GM18526 (cell line): ENCODE data around the gene ANO5.

Experiments
- POLR2A ChIP-seq: IDR thresholded peaks from 3 replicates; pipeline ENCODE4 v1.6.1; 2011; ENCODE audit not compliant: insufficient read length; ENCODE audit errors: extremely low read depth

ANO5 gene, protein sequence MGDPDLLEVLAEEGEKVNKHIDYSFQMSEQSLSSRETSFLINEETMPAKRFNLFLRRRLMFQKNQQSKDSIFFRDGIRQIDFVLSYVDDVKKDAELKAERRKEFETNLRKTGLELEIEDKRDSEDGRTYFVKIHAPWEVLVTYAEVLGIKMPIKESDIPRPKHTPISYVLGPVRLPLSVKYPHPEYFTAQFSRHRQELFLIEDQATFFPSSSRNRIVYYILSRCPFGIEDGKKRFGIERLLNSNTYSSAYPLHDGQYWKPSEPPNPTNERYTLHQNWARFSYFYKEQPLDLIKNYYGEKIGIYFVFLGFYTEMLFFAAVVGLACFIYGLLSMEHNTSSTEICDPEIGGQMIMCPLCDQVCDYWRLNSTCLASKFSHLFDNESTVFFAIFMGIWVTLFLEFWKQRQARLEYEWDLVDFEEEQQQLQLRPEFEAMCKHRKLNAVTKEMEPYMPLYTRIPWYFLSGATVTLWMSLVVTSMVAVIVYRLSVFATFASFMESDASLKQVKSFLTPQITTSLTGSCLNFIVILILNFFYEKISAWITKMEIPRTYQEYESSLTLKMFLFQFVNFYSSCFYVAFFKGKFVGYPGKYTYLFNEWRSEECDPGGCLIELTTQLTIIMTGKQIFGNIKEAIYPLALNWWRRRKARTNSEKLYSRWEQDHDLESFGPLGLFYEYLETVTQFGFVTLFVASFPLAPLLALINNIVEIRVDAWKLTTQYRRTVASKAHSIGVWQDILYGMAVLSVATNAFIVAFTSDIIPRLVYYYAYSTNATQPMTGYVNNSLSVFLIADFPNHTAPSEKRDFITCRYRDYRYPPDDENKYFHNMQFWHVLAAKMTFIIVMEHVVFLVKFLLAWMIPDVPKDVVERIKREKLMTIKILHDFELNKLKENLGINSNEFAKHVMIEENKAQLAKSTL

DNA sequence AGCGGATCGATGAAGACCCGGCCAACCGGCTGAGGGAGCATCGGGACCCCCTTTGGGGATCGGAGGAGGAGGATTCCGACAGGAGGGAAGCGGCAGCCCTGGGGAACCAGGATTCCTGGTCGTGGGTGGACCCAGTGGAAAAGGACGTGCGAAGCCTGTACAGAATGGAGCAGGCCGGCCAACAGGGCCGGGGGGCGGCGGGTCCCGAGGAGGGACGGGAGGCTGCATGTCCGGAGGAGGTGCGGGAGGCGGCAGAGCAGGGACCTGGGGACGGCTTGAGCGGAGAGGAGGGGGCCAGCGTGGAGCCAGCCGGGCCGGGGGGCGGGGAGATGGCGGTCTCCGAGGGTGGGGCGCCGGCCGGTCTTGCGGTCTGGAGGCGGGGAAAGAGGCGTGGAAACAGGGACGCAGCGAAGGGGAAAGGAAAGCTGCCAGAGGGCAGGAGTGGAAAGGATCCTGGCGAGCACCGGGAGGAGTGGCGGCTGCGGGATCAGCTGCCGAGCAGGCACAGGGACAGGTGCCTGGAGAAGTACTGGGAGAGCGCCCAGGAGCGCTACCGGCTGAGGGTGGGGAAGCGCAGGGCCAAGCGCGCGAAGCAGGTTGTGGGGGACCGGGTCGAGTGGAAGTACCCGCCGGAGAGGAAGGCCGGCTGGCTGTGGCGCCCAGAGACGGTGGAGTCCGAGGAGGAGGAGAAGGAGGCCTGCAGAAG is at the start of gene ANO5:
ANO5 (plus strand) TSS at position 444 of the 706 bp plus-strand sequence. CDS start 408 bp downstream, outside the sequence.
- peak; percentile 44 for TF ChIP-seq POLR2A

DNA sequence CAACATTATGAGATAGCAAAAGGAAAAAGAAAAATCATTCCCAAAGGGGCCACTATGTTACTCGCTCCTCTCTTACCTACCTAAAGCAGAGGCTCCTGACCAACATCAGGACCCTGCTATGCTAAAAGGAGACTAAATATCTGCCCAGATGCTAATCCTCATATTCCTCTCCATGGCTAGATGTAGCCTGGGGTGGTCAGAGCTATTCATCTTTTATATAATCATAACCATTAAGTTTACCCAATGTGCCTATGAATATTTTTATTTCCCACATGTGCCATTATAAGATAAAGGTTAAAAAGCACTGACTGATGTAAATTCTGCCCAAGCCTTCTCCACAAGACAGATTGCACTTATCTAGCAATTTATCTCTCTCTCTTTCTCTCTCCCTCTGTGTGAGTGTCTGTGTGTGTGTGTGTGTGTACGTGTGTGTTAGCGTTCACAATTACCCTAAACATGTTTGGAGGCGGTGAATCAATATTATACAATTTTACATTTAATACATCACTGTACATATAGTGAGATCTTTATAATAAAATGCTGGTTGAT is 41.2 kb upstream of the ANO5 start:
- no peak for TF ChIP-seq POLR2A

DNA sequence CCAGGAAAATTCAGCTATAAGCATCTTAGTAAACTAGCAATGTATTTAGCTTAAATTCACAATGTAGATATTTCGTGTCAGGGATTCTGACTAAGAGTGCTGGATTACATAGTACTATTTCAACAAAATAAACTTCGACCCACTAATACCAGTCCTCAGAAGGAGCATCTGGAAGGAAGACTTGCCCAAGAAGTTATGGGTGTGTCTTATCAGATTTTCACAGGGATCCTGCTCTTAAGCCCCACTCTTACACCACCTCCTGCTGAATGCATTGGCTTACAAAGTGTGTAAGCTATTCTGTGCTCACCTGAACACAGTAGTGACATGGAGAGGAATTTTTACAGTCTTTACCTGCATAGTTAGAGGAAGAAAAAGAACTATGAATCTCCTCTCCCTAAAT is 35.4 kb upstream of the ANO5 start:
- TF ChIP-seq POLR2A = no peak

DNA sequence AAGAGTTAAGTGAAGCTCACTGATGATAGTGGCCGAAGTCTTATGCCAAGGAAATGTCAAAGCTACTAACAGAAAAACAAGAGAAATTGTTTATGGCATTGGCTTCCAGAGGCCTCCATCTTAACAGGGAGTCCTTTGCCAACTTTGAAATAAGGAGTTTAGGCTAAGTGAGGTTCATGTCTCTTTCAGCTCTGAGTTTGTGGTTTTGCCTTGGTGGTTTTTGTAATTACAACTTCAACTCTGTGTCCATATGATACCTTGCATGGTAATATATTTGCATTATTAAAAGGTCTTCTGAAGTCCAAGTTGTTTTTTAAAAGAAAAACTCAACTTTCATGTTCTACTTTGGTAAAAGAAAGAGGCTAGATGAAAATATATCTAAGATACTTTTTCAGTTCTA is 31.4 kb upstream of the ANO5 start:
- no peak for TF ChIP-seq POLR2A

DNA sequence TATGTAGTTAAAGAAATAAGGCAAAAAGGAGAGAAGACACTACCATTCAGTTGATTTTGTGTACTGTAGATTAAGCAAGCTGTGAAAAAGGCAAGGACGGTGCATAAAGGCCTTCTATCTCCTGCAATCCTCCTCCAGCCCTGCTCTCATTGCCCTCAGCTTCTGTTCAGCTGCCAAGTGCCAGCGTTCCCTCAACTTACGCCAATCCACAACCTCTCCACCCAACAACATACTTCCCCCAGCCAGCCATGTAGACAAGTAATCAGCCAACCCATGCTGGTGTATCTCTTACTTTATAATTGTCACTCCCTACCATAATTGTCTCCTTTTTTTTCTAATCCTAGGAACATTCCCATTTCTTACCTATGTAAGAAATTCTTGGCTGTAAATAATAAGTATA is 30.1 kb upstream of the ANO5 start:
- no peak for TF ChIP-seq POLR2A

DNA sequence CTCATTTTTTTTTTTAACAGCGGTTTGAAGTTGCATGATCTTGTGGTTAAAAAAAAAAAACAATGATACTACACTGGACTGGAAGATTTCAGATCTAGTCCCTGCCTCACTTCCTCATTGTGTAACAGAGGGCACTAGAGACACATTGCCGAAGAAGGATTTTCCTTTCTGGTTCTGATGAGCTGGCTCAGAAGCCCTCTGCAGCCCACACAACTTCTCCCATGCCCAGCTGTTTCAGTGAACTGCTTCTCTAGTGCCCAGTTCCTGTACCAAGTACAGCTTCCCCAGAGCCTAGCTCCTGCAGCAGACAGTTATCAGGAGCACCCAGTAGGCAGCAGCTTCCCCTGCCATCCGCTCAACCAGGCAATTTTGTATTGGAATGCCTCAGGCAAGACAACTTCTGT is 29.5 kb upstream of the ANO5 start:
- no peak for TF ChIP-seq POLR2A

DNA sequence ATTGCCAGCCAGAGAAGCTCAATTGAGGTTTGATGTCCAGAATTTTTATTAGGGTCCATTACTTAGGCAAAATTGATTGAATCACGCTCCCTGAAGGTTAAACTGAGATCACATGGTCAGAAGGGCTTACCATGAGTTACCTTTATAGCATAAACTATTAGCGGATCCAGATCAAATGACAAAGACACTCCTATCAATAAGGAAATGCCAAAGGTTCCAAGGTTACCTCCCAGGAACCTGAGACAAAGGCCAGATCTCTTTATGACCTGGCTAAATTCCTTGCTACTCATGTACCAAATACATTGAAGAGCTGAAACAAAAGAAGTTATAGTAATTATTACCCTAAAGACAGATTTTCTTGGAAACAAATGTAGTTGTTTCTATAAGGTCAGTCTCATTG is 27.8 kb upstream of the ANO5 start:
- TF ChIP-seq POLR2A = no peak

DNA sequence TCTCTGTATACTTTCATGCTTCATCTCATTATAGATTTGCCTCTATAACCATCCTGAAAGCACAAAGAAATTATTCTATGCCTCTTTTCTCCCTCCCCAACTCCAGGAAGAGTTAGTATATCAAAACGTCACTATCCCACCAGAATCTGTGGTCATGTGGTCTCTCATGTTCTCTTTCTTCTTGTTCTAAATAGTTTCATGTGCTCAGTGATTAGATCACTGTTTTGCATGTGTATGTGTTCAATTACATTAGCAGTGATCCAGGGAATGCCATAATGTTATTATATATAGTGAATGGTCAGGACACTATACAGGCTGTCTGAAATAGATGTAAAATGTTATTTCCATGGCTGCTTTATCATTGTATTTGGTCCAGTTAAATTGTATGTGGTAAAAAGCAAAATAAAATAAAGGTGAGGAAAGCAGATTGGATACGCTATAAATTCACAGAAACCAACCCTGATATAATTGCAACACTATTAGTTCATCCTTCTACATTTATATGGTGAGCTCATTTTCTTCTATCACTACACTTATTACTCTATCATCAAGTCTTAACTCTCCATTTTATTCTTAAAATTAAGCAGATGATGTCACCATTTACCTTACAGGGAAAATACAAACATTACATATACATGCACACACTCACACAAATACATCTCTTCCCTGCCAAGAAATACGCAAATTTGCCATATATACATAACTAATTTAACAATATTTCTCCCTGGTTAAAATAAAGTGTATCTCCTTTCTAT is 26.9 kb upstream of the ANO5 start:
- TF ChIP-seq POLR2A = no peak

DNA sequence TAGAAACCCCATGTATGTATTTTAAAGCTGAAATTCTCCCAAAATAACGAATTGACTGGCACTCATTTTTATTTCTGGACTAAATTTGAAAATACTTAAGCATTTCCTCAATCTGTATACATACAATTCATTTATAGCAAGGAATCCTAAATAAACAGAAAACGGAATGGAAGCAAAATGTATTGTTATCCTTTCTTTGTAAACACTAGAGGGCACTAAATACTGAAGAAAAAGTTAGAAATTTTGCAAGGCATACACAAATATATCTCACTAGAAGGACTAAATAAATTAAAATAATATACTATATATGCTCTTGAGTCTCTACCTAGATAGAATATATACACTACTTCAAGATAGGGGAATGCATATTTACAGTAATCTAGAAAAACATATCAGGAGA is 23.1 kb upstream of the ANO5 start:
- no peak for TF ChIP-seq POLR2A

DNA sequence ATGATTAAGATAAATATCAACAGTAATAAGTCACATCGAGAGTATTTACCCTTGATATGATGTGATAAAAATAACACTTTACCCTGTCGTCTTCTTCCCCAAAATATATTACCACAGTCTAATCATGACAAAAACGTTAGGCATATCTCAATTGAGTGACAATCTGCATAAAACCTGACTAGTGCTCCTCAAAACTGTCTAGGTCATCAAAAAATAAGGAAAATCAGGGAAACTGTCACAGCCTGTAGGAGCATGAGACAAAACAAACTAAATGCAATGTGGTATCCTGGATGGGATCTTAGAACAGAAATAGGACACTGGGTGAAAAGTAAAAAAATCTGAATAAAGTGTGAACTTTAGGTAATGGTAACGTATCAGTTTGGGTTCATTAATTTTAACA is 19.4 kb upstream of the ANO5 start:
- TF ChIP-seq POLR2A = no peak

DNA sequence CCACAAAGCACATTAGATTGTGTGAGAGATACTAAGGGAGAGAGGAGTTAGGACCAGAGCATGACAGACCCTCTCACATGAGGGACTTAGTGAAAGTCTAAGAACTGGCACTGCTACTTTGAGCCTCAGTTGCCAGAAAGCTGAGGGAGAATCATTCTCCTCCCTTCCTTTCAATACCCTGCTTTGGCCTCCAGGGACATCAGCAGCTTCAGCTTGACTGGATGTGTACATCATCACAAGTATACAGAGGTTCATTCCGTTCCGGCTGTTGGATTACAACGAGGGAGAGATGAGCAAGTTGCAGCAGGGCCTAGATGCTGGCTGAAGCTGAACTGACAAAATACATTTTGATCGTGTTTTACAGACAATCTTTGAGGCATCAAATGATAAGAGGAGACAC is 15.7 kb upstream of the ANO5 start:
- TF ChIP-seq POLR2A = no peak

DNA sequence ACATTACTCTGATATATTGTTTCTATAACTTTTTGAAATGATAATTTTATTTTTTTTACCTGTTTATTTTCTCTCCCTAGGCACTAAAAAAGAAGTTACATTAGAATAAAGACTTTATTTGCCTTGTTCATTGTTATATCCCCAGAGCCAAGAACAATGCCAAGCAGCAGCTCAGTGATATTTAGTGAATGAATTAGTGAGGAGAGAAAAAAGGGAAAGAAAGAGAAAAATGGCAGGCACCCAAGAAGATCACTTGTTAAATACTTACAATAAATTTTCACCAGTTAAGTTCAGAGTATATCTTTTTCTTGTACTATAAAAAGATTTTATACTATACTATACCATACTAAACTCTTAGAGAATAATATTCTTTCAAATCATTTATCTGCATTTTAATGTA is 13.3 kb upstream of the ANO5 start:
- TF ChIP-seq POLR2A = no peak

DNA sequence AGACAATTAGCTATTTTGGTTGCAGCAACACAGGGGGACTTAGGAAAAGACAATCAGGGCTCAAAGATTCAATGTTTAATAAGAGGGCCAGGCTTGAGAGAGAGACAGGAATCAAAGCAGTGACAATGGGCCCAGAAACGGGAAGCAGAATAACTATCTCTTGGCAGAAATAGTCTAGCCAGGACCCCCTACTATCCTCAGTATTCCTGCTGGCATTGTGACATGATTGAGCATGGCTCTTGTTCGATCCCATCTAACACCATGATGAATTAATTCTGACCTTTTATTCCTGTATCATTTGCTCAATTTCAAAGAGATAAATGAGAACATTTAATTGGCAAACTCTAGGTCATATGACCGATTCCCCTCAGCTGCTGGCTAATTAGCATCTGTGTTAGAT is 12.8 kb upstream of the ANO5 start:
- no peak for TF ChIP-seq POLR2A

DNA sequence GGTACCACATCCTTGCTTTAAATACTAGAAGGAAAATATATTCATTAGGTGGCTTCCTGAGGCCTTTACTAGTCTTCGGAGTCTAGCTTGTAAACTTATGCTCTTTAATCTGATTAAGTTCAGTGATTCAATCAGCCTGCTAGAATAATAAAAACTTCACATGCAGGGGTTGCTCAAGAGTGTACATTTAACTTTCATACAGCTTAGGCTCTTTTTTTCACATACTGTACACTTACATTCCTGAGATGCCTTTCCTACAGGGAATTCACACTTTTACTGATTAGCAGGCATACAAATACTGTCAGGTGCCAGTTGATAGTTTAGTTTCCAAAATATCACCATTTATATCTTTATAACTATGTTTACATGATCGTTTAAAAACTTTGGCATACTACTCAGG is 3.2 kb upstream of the ANO5 start:
- no peak for TF ChIP-seq POLR2A
